Calu3 (cell line): ENCODE results near the gene MYRIP. TPM values are rescaled to one million over a fixed set of nuclear protein-coding genes. Genes with fewer than 3 reads are reported as not detected.

Experiments
- BruUV-seq: library from RNA; stranded (reverse); fragments of 400-500 nt; replicated peaks from 2 replicates; lab custom pipeline; 2021; lab: Mats Ljungman, UMichigan
- CTCF ChIA-PET: fragments of 300-600 bp; sonication (Branson Sonifier 250); formaldehyde crosslinking; loops from one replicate; lab custom pipeline; 2022; ENCODE audit warnings: antibody characterized with exemption; lab: Charles Lee
- DNase-seq: peaks from one replicate; pipeline ENCODE4 v3.0.0; 2022
- H3K27ac Mint-ChIP-seq: one replicate; pipeline ENCODE4 v1.8.0; 2022; ENCODE audit warnings: mixed read lengths; ENCODE audit not compliant: unreplicated experiment
- H3K27me3 Mint-ChIP-seq: one replicate; pipeline ENCODE4 v1.8.0; 2022; ENCODE audit warnings: mixed read lengths; ENCODE audit not compliant: unreplicated experiment
- H3K36me3 Mint-ChIP-seq: one replicate; pipeline ENCODE4 v1.8.0; 2022; ENCODE audit warnings: mild to moderate bottlenecking, moderate library complexity, mixed read lengths; ENCODE audit not compliant: insufficient read depth, unreplicated experiment
- H3K4me1 Mint-ChIP-seq: one replicate; pipeline ENCODE4 v1.8.0; 2022; ENCODE audit warnings: mild to moderate bottlenecking, low read depth, mixed read lengths; ENCODE audit not compliant: unreplicated experiment
- H3K4me3 Mint-ChIP-seq: one replicate; pipeline ENCODE4 v1.8.0; 2022; ENCODE audit warnings: mild to moderate bottlenecking, low read depth, moderate library complexity, mixed read lengths; ENCODE audit not compliant: unreplicated experiment
- H3K9me3 Mint-ChIP-seq: one replicate; pipeline ENCODE4 v1.8.0; 2022; ENCODE audit warnings: low read depth, mixed read lengths; ENCODE audit not compliant: unreplicated experiment
- intact Hi-C: fragments of 100-400 bp; cut with micrococcal nuclease; formaldehyde crosslinking; loops from one replicate; pipeline ENCODE4 v1.10.0; 2022; ENCODE audit not compliant: unreplicated experiment
- total RNA-seq: library from RNA; stranded (reverse); gene quantifications from 2 replicates; pipeline ENCODE4 v1.2.3, GENCODE V29; 2022
- TF ChIP-seq, protein P1 (sequence below): fragments of 200-600 bp; IDR thresholded peaks from one replicate; pipeline ENCODE4 v1.8.0; 2022; ENCODE audit warnings: antibody characterized with exemption; ENCODE audit not compliant: unreplicated experiment

Gene MYRIP
- total RNA-seq, 1 experiment from 2014 or later, result 5.6 TPM

DNA sequence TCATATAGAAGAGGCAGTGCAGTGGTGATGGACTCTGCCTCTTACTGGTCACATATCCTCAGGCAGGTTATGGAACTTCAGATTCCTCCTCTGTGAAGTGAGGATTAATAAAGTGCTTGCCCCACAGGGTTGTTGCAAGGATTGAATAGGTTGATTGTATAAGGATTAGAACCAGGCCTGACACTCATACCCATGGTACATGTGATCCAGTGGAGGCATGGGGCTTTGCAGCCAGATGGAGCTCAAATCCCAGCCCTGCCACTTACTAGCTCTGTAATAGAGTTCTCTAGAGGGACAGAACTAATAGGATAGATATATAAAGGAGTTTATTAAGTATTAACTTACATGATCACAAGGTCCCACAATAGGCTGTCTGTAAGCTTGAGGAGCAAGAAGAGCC is 315.5 kb downstream of the MYRIP start:
- no peak for DNase-seq
- TF ChIP-seq, protein P1, sequence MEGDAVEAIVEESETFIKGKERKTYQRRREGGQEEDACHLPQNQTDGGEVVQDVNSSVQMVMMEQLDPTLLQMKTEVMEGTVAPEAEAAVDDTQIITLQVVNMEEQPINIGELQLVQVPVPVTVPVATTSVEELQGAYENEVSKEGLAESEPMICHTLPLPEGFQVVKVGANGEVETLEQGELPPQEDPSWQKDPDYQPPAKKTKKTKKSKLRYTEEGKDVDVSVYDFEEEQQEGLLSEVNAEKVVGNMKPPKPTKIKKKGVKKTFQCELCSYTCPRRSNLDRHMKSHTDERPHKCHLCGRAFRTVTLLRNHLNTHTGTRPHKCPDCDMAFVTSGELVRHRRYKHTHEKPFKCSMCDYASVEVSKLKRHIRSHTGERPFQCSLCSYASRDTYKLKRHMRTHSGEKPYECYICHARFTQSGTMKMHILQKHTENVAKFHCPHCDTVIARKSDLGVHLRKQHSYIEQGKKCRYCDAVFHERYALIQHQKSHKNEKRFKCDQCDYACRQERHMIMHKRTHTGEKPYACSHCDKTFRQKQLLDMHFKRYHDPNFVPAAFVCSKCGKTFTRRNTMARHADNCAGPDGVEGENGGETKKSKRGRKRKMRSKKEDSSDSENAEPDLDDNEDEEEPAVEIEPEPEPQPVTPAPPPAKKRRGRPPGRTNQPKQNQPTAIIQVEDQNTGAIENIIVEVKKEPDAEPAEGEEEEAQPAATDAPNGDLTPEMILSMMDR, result no peak
- BruUV-seq, result no TSS peak
- H3K4me1 Mint-ChIP-seq, result peaks cover 27% of the 10 kb centered on the region
- intact Hi-C loops, result no loop called here
- H3K27me3 Mint-ChIP-seq, result no peaks in the 10 kb centered on the region
- H3K27ac Mint-ChIP-seq, result no peak overlapping the region
- CTCF ChIA-PET, result no interaction called here
- H3K36me3 Mint-ChIP-seq, result no peaks in the 10 kb centered on the region
- peaks cover 2% of the 10 kb centered on the region for H3K9me3 Mint-ChIP-seq
- no peak overlapping the region for H3K4me3 Mint-ChIP-seq

DNA sequence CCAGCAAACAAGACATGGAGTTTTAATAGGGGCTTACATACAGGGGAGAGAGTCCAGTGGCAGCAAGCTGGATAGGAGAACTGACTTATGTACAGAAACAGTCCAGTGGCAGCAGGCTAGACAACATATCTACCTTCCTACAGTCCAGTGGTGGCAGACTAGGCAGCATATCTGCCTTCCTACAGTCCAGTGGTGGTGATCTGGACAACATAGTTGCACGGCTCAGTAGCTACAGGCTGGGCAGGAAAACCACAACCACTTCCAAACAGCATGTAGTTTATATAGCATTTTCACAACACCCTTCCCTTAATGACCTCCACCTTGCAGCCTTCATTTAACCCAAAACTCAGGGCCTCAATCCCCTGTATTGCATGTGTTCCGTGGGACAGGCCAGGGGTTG is 318.8 kb downstream of the MYRIP start:
- Mint-ChIP-seq H3K9me3 (peaks cover 5% of the 10 kb centered on the region), H3K27me3 (no peaks in the 10 kb centered on the region), H3K27ac (no peak overlapping the region), H3K4me1 (peaks cover 9% of the 10 kb centered on the region), H3K4me3 (no peak overlapping the region), H3K36me3 (no peaks in the 10 kb centered on the region)
- DNase-seq, result no peak
- BruUV-seq, result no TSS peak
- TF ChIP-seq, protein P1, result no peak
- intact Hi-C loops, result no loop called here
- CTCF ChIA-PET, result no interaction called here

DNA sequence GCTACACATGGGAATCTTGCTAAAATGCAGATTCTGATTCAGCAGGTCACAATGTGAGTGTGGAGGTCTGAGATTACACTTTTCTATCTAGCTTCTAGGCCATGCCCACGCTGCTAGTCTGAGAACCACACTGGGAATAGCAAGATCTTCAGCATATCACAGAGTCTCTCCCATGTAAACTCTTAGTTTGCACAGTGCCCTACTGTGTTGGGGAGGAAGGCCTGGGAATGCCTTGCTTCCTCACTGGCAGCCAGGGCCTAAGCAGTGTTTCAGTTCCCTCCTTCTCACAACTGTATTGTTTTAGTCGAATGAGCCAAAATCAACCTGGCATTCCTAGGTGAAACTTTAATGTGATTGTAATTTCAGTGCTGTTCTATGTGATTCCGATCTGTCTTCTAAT is 320.1 kb downstream of the MYRIP start:
- no peak for DNase-seq
- H3K27me3 Mint-ChIP-seq, result no peaks in the 10 kb centered on the region
- no peak overlapping the region for H3K27ac Mint-ChIP-seq
- peaks cover 5% of the 10 kb centered on the region for H3K9me3 Mint-ChIP-seq
- no TSS peak for BruUV-seq
- intact Hi-C loops, result no loop called here
- CTCF ChIA-PET, result interaction anchor here (0.7 kb wide), 1 partner anchor 947 kb away, joined by 3 read pairs; no protein-coding TSS in a partner anchor
- no peak overlapping the region for H3K4me3 Mint-ChIP-seq
- TF ChIP-seq, protein P1, result no peak
- peaks cover 9% of the 10 kb centered on the region for H3K4me1 Mint-ChIP-seq
- no peaks in the 10 kb centered on the region for H3K36me3 Mint-ChIP-seq

DNA sequence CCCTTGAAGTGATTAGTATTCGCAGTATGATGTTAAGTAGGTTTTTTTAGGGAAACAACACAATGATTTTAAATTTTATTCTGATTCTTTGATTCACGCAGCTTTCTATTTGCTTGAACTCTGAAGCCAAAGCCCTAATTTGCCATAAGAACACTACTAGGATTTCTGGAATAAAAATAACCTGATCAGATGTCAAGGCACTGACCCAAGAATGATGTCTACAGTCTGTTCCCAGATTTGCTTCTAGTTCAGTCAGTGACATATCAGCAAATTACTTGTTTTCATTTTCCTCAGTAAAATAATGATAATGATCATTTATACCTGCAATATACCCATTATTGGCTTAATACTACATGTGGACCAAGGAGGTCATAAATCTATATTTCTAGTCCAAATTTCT is 320.6 kb downstream of the MYRIP start:
- peaks cover 6% of the 10 kb centered on the region for H3K9me3 Mint-ChIP-seq
- CTCF ChIA-PET, result no interaction called here

More for the DNA sequence above, 320.6 kb downstream of the MYRIP start:
- no TSS peak for BruUV-seq
- Mint-ChIP-seq H3K27ac (no peak overlapping the region), H3K4me3 (no peak overlapping the region), H3K4me1 (peaks cover 9% of the 10 kb centered on the region), H3K27me3 (no peaks in the 10 kb centered on the region), H3K36me3 (no peaks in the 10 kb centered on the region)
- TF ChIP-seq, protein P1, result no peak
- intact Hi-C loops, result no loop called here
- no peak for DNase-seq
